Pancreas (tissue), 10 donors: ENCODE data around the gene CEBPG. TPM values are rescaled to one million over a fixed set of nuclear protein-coding genes. Genes with fewer than 3 reads are reported as not detected.
A peak's percentile ranks its signal among the peaks of the same experiment; 100 is the strongest.

Experiments used
- ATAC-seq, 4 donors: fragments of 200-7000 bp; cut with Tn5 transposase; one replicate each; pipeline versions ENCODE4 v1.8.0 to v1.9.1; 2020; ENCODE audit warnings: mild to moderate bottlenecking in 4 of 4, moderate library complexity in 4 of 4
- DNase-seq, 6 donors: peaks; one replicate each; pipeline ENCODE4 v3.0.0-alpha.2; 2020
- FAIRE-seq: peaks from 2 replicates; lab custom pipeline; 2012; peaks lifted over from hg19 to GRCh38; lab: Jason Lieb, UNC
- H3K27ac ChIP-seq, 4 donors: fragments of 200-600 bp; sonication (generic); 1 replicate in 3 of 4; 2 replicates in 1 of 4; pipeline versions ENCODE4 v1.5.0 to v1.8.0; 2020
- H3K27me3 ChIP-seq, 4 donors: fragments of 200-600 bp; one replicate each; pipeline ENCODE4 v1.8.0; 2021
- H3K36me3 ChIP-seq, 3 donors: fragments of 200-600 bp; sonication (generic) in 1 of 3; one replicate each; pipeline versions ENCODE4 v1.5.0 to v1.8.0; 2020 to 2021
- H3K4me1 ChIP-seq, 3 donors: fragments of 200-600 bp; one replicate each; pipeline ENCODE4 v1.8.0; 2021
- H3K4me3 ChIP-seq, 4 donors: fragments of 200-600 bp; sonication (generic) in 2 of 4; one replicate each; pipeline versions ENCODE4 v1.5.0 to v1.8.0; 2020 to 2021
- H3K9me3 ChIP-seq, 4 donors: fragments of 200-600 bp; one replicate each; pipeline ENCODE4 v1.8.0; 2021
- CTCF ChIP-seq, 4 donors: fragments of 200-600 bp; sonication (generic) in 3 of 4; IDR thresholded peaks; one replicate each; pipeline versions ENCODE4 v1.5.0 to v1.8.0; 2021; ENCODE audit warnings: antibody characterized with exemption in 4 of 4
- WGBS, 2 donors: extraction: QIAGEN DNeasy Blood & Tissue Kit; methylation state at CpG; one replicate each; pipeline ENCODE4 v1.1.7; 2013; 5-methylcytosine and 5-hydroxymethylcytosine counted together
- intact Hi-C, 3 donors: fragments of 100-400 bp; cut with DNase I; formaldehyde crosslinking; loops; one replicate each; pipeline versions ENCODE4 v1.11.1 to v1.14.2; 2022
- polyA plus RNA-seq, 2 donors: library from polyadenylated mRNA; stranded (reverse); fragments of 200-250 nt; gene quantifications; one replicate each; pipeline ENCODE4 v1.2.3, GENCODE V29; 2013
- total RNA-seq, 6 donors: library from RNA; stranded (reverse); fragmentation: NEBNext Ultra II Directional in 4 of 6; extraction: Animal tissue kit (Norgen Biotek cat#: 25700) in 4 of 6; gene quantifications; one replicate each; pipeline versions ENCODE4 v1.2.1 to v1.2.4, GENCODE V29; 2021 to 2023
- donor health status: healthy with polysubstance abuse.
- donor health status: DM: no; HTN: no; CAD: no; lungs with moderate emphysema.
- donor health status: DM: no; HTN: no; CAD: no.
- donor health status: control.
- donor health status: control.
- donor health status: Bipolar disorder and iron deficiency.
- donor health status: DM: yes; HTN: yes; CAD: no.
- donor health status: DM: no; HTN: no; CAD: no.
- donor health status: DM: no; HTN: no; CAD: no.
- donor health status: DM: yes; HTN: yes; CAD: no.

The CEBPG gene
- total and polyA plus RNA-seq, 8 donors: 6.2 to 34.5 (median 9.4) TPM

DNA sequence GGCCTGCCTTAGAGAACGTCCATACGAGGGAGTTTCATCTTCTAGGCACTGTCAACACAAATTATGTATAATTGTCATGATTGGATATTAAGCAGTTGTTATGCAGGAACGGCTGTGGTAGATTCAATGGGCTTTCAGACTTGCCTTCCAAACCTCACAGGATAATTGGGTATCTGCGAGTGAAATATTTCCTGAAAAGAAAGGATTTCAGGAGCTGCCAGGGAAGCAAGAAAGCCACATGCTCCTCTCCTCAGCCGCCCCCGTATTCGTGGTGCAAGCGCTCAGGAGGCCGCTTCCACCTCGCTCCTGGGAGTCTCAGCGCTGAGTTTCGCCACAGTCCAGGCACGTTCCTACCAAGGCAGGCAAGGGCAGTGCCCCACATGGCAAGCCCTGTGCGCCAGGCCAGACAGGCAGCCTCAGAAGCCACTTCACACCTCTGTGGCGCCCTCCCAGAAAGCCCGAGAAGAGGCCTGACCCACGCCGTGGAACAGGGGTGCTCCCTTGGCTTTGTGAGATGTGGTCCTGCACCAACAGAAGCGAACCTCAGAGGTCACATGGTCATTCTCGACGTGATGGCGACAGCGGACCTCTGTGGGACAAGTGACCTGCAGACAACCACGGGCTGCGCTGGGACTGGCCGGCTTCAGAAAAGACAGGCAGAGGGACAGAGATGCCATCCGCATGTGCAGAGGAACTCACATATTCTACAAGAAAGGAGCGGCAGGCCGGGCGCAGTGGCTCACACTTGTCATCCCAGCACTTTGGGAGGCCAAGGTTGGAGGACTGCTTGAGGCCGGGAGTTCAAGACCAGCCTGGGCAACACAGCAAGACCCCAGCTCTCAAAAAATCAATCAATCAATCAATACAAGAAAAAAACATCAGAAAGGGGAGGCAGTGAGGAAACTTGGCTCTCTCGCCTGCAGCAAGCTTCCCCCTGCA lies 41.4 kb downstream of the CEBPG start:
- Histone ChIP-seq H3K27me3 (no peaks in the 10 kb centered on the region), H3K27ac (no peak overlapping the region), H3K9me3 (no peaks in the 10 kb centered on the region), H3K36me3 (no peaks in the 10 kb centered on the region), H3K4me1 (no peaks in the 10 kb centered on the region), H3K4me3 (no peak overlapping the region)
- ATAC-seq (no peak), DNase-seq (peak in 1 of 6 donors; percentile 35), FAIRE-seq (no peak)
- intact Hi-C loops: no loop called here
- WGBS, 2 donors: 88 to 92% methylated on average over 32 of the region's 32 CpGs
- TF ChIP-seq CTCF (IDR thresholded peaks at IDR 0.05): no peak

DNA sequence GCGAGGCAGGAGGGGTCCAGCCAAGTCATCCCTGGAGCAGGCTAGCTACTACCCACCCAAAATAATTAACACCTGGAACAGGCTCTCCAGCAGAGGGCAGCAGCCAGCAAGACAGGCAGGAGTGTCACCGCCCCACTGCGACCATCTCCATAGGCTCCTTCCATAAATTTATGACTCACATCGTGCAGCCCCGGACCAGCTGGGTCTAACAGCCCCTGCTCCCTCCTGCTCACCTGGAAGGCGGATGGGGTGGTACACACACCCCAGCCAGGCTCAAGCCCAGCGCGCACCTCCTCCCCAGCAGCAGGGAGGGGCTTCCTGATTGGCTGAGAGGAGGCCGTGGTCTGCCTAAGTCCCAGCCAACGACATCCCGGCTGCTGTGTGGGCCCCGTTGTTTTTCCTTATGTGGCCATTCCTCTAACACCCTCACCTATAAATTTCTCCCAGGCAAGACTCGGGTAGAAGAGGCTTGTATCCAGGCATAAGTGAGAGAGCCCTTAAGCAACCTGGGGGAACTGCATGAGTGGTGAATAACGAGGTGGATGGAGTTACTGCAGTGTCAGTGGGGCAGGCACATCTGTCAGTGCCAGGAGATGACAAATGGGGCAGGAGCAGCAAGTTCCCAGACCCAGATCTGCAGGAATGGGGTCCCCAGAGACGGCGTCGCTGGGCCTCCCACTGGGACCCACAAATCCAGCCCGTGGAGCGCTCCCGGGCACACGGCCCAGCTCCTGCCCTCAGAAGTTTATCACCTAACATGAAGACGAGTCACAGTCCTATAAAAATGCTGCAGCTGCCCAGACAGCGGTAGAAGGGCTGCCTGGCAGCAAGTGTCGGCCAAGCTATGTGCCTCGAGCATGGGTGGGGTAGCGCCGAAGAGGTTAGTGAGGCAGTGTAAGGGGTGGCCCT lies 43.1 kb downstream of the CEBPG start:
- Histone ChIP-seq H3K27ac (no peak overlapping the region), H3K36me3 (no peaks in the 10 kb centered on the region), H3K27me3 (no peaks in the 10 kb centered on the region), H3K9me3 (no peaks in the 10 kb centered on the region), H3K4me3 (no peak overlapping the region), H3K4me1 (no peaks in the 10 kb centered on the region)
- intact Hi-C loops: no loop called here
- no peak for FAIRE-seq
- TF ChIP-seq CTCF (IDR thresholded peaks at IDR 0.05): peak in 3 of 4 donors; percentile 32 to 52 (median 42)
- WGBS, 2 donors: 52% methylated on average over 27 of the region's 27 CpGs
- peak in 3 of 4 donors; percentile 76 to 88 (median 77) for ATAC-seq
- DNase-seq: peak in 3 of 6 donors; percentile 38 to 79 (median 51)

DNA sequence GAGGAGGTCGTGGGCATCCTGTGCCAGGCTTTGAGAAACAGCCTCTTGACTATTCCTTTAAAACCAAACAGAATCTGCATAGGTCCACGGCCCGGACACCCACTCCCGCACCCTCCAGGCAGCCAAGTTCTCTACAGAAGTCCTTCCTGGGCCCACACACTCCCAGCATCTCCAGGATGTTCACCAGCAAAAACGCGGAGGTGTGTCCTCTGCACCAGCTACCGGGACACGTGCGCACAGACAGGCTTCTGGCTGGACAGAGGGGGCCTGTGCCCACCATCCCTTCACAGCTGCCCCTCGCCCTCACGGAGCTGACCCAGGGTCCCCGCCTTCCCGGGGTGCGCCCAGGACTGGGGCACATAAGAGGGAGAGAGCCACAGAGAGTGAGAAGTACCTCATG lies 44.2 kb downstream of the CEBPG start:
- intact Hi-C loops: no loop called here
- no peaks in the 10 kb centered on the region for H3K9me3 ChIP-seq

GRCh38 chr19:33418461-33418860 lies 45.0 kb downstream of the CEBPG start:
- no peak for FAIRE-seq
- no peaks in the 10 kb centered on the region for H3K36me3 ChIP-seq
- H3K27ac ChIP-seq: no peak overlapping the region
- no peaks in the 10 kb centered on the region for H3K4me1 ChIP-seq
- 84 to 87% methylated on average over 12 of the region's 12 CpGs for WGBS, 2 donors
- DNase-seq: peak in 1 of 6 donors; percentile 19
- no peaks in the 10 kb centered on the region for H3K9me3 ChIP-seq
- no peak for TF ChIP-seq CTCF (IDR thresholded peaks at IDR 0.05)
- H3K27me3 ChIP-seq: no peaks in the 10 kb centered on the region
- ATAC-seq: no peak
- no peak overlapping the region for H3K4me3 ChIP-seq
- intact Hi-C loops: no loop called here

More for the DNA sequence above, 44.2 kb downstream of the CEBPG start:
- Histone ChIP-seq H3K27me3 (no peaks in the 10 kb centered on the region), H3K4me3 (no peak overlapping the region), H3K27ac (no peak overlapping the region), H3K4me1 (no peaks in the 10 kb centered on the region), H3K36me3 (no peaks in the 10 kb centered on the region)
- FAIRE-seq (no peak), DNase-seq (peak in 1 of 6 donors; percentile 45), ATAC-seq (no peak)
- no peak for TF ChIP-seq CTCF (IDR thresholded peaks at IDR 0.05)
- WGBS, 2 donors: 85 to 91% methylated on average over 14 of the region's 14 CpGs
